SK-N-SH (cell line): Measurements from ENCODE around the gene MACROD1. TPM values are rescaled to one million over a fixed set of nuclear protein-coding genes. Genes with fewer than 3 reads are reported as not detected.

Experiments used
- CTCF ChIA-PET: fragments of 300-600, 350-600 bp; formaldehyde crosslinking; extraction: SDS; loops from one replicate; lab custom pipeline; 2021; lab: Yijun Ruan, JAX
- POLR2A ChIA-PET: fragments of 350-600 bp; sonication (Branson Sonifier 250); formaldehyde crosslinking; extraction: SDS; loops from one replicate; lab custom pipeline; 2020; ENCODE audit warnings: antibody characterized with exemption, inconsistent platforms; lab: Yijun Ruan, JAX
- DNase-seq: peaks from one replicate; pipeline ENCODE4 v3.0.0; 2012
- H2AFZ ChIP-seq: fragments of 200-600 bp; sonication (generic); 2 replicates; pipeline ENCODE4 v1.8.1; 2016; ENCODE audit warnings: antibody characterized with exemption, mild to moderate bottlenecking, low read depth
- H3F3A ChIP-seq: fragments of 200-600 bp; sonication (generic); replicated peaks from 2 replicates; pipeline ENCODE3; 2016; ENCODE audit warnings: antibody characterized with exemption, mild to moderate bottlenecking; ENCODE audit not compliant: insufficient read depth
- H3K27ac ChIP-seq, 2 experiments: fragments of 200-500 bp in 1 of 2; fragments of 200-600 bp in 1 of 2; sonication (Bioruptor generic) in 1 of 2; sonication (generic), shearing (Covaris generic) in 1 of 2; 2 replicates each; pipeline versions ENCODE4 v1.5.1 to v1.6.1; 2014 to 2016; ENCODE audit warnings: low read depth in 2 of 2, inconsistent platforms in 1 of 2, low read length in 1 of 2, mild to moderate bottlenecking in 1 of 2, mixed read lengths in 1 of 2
- H3K27me3 ChIP-seq: fragments of 200-600 bp; sonication (generic), shearing (Covaris generic); 2 replicates; pipeline ENCODE4 v1.6.1; 2016; ENCODE audit warnings: mixed run types; ENCODE audit not compliant: insufficient read depth
- H3K36me3 ChIP-seq, 2 experiments: fragments of 200-500 bp in 1 of 2; fragments of 200-600 bp in 1 of 2; sonication (Bioruptor generic) in 1 of 2; sonication (generic) in 1 of 2; replicated peaks in 1 of 2; 2 replicates each; pipeline versions ENCODE3 to v1.5.1; 2014 to 2016; ENCODE audit warnings: low read length in 1 of 2, mild to moderate bottlenecking in 1 of 2; ENCODE audit not compliant: insufficient read depth in 2 of 2, control insufficient read depth in 1 of 2
- H3K4me1 ChIP-seq, 2 experiments: fragments of 200-500 bp in 1 of 2; fragments of 200-600 bp in 1 of 2; sonication (Bioruptor generic) in 1 of 2; sonication (generic), shearing (Covaris generic) in 1 of 2; 2 replicates each; pipeline versions ENCODE4 v1.5.1 to v1.6.1; 2014 to 2016; ENCODE audit warnings: low read depth in 1 of 2, low read length in 1 of 2, mixed run types in 1 of 2; ENCODE audit not compliant: insufficient read depth in 2 of 2, control insufficient read depth in 1 of 2
- H3K4me2 ChIP-seq: fragments of 200-600 bp; sonication (generic), shearing (Covaris generic); 2 replicates; pipeline ENCODE4 v1.6.1; 2017; ENCODE audit warnings: mixed run types
- H3K4me3 ChIP-seq, 2 experiments: fragments of 200-500 bp in 1 of 2; fragments of 200-600 bp in 1 of 2; sonication (Bioruptor generic) in 1 of 2; sonication (generic), shearing (Covaris generic) in 1 of 2; 2 replicates each; pipeline versions ENCODE4 v1.5.1 to v1.8.1; 2014 to 2016; ENCODE audit warnings: low read depth in 2 of 2, inconsistent platforms in 1 of 2, low read length in 1 of 2, mild to moderate bottlenecking in 1 of 2, mixed read lengths in 1 of 2, moderate library complexity in 1 of 2
- H3K79me2 ChIP-seq: fragments of 200-600 bp; sonication (generic); 2 replicates; pipeline ENCODE4 v1.8.1; 2017; ENCODE audit warnings: mild to moderate bottlenecking; ENCODE audit not compliant: insufficient read depth
- H3K9ac ChIP-seq: fragments of 200-600 bp; sonication (generic); 2 replicates; pipeline ENCODE4 v1.6.1; 2017; ENCODE audit warnings: mixed run types
- H3K9me2 ChIP-seq: fragments of 200-600 bp; sonication (generic); 2 replicates; pipeline ENCODE4 v1.6.1; 2017; ENCODE audit warnings: mixed run types
- H3K9me3 ChIP-seq: fragments of 200-600 bp; sonication (generic); 2 replicates; pipeline ENCODE4 v1.6.1; 2017; ENCODE audit warnings: mixed run types, mild to moderate bottlenecking, moderate library complexity
- H4K20me1 ChIP-seq: fragments of 200-600 bp; sonication (generic); 2 replicates; pipeline ENCODE4 v1.6.1; 2017; ENCODE audit warnings: mild to moderate bottlenecking, mixed run types; ENCODE audit not compliant: insufficient read depth
- CHD2 ChIP-seq: fragments of 150-350 bp; IDR thresholded peaks from 2 replicates; pipeline ENCODE4 v1.6.1; 2018; ENCODE audit warnings: low read length; ENCODE audit not compliant: partially characterized antibody
- ELF1 ChIP-seq: IDR thresholded peaks from 2 replicates; pipeline ENCODE4 v1.4.0; 2012
- EP300 ChIP-seq, 2 experiments: IDR thresholded peaks; 2 replicates each; pipeline versions ENCODE4 v1.4.0 to v1.6.1; 2012; ENCODE audit warnings: borderline replicate concordance in 1 of 2, low read depth in 1 of 2, low read length in 1 of 2
- EZH2phosphoT487 ChIP-seq: fragments of 200-600 bp; sonication (generic); IDR thresholded peaks from 2 replicates; pipeline ENCODE4 v1.6.1; 2017; ENCODE audit warnings: low read depth, mixed run types, mild to moderate bottlenecking, antibody characterized with exemption, moderate library complexity, borderline replicate concordance
- FOSL2 ChIP-seq: IDR thresholded peaks from 2 replicates; pipeline ENCODE4 v1.4.0; 2012; ENCODE audit warnings: low read depth, mild to moderate bottlenecking, moderate library complexity, borderline replicate concordance
- FOXM1 ChIP-seq: IDR thresholded peaks from 2 replicates; pipeline ENCODE4 v1.4.0; 2012; ENCODE audit warnings: low read depth, mild to moderate bottlenecking
- GATA2 ChIP-seq: sonication (generic); formaldehyde crosslinking; IDR thresholded peaks from 2 replicates; pipeline ENCODE4 v1.5.0; 2020; ENCODE audit warnings: mild to moderate bottlenecking, missing genetic modification reagents
- JUND ChIP-seq: IDR thresholded peaks from 2 replicates; pipeline ENCODE4 v1.4.0; 2012
- MXI1 ChIP-seq: IDR thresholded peaks from 2 replicates; pipeline ENCODE4 v1.6.1; 2012; ENCODE audit warnings: mild to moderate bottlenecking, low read depth, low read length, improper control_type of control experiment
- NFIC ChIP-seq: IDR thresholded peaks from 2 replicates; pipeline ENCODE4 v1.4.0; 2012; ENCODE audit warnings: borderline replicate concordance
- NRF1 ChIP-seq: IDR thresholded peaks from 2 replicates; pipeline ENCODE4 v1.6.1; 2012; ENCODE audit warnings: low read depth, mild to moderate bottlenecking, low read length
- POLR2AphosphoS5 ChIP-seq: IDR thresholded peaks from 2 replicates; pipeline ENCODE4 v1.6.1; 2012; ENCODE audit warnings: low read depth, low read length
- RAD21 ChIP-seq: IDR thresholded peaks from 2 replicates; pipeline ENCODE4 v1.6.1; 2012; ENCODE audit warnings: mild to moderate bottlenecking, low read length
- RFX5 ChIP-seq: IDR thresholded peaks from 2 replicates; pipeline ENCODE4 v1.6.1; 2012; ENCODE audit warnings: mild to moderate bottlenecking, improper control_type of control experiment, low read length
- RXRA ChIP-seq: IDR thresholded peaks from 2 replicates; pipeline ENCODE4 v1.4.0; 2012; ENCODE audit warnings: low read depth, mild to moderate bottlenecking, borderline replicate concordance
- SIN3A ChIP-seq: IDR thresholded peaks from 2 replicates; pipeline ENCODE4 v1.6.1; 2012; ENCODE audit warnings: low read depth, mild to moderate bottlenecking, low read length, moderate library complexity, borderline replicate concordance
- SMC3 ChIP-seq: IDR thresholded peaks from 2 replicates; pipeline ENCODE4 v1.6.1; 2012; ENCODE audit warnings: low read depth, low read length, improper control_type of control experiment
- TAF1 ChIP-seq: IDR thresholded peaks from 2 replicates; pipeline ENCODE4 v1.6.1; 2012; ENCODE audit warnings: low read depth, mild to moderate bottlenecking, low read length, moderate library complexity, borderline replicate concordance
- TCF12 ChIP-seq: IDR thresholded peaks from 2 replicates; pipeline ENCODE4 v1.4.0; 2012
- WGBS: methylation state at CpG from one replicate; pipeline ENCODE4 v1.1.6; 2017; ENCODE audit warnings: low lambda C conversion rate; 5-methylcytosine and 5-hydroxymethylcytosine counted together
- polyA plus RNA-seq, 3 experiments: library from polyadenylated mRNA; depleted of rRNA; stranded (reverse); fragments of >200 nt; gene quantifications; 2 replicates each; pipeline ENCODE4 v1.2.3, GENCODE V29; 2012
- TF ChIP-seq, protein P1 (sequence below): fragments of 150-350 bp; IDR thresholded peaks from 2 replicates; pipeline ENCODE4 v1.6.1; 2016; ENCODE audit warnings: mild to moderate bottlenecking, low read depth, low read length
- TF ChIP-seq, protein P2 (sequence below): fragments of 200-600 bp; sonication (generic); IDR thresholded peaks from 2 replicates; pipeline ENCODE4 v1.6.1; 2017; ENCODE audit warnings: antibody characterized with exemption, mild to moderate bottlenecking, moderate library complexity
- TF ChIP-seq, protein P3 (sequence below): IDR thresholded peaks from 2 replicates; pipeline ENCODE4 v1.4.0; 2012; ENCODE audit warnings: low read depth, borderline replicate concordance
- TF ChIP-seq, protein P4 (sequence below): IDR thresholded peaks from 2 replicates; pipeline ENCODE4 v1.6.1; 2012; ENCODE audit warnings: mild to moderate bottlenecking, low read depth, low read length, moderate library complexity
- TF ChIP-seq, protein P5 (sequence below): IDR thresholded peaks from 2 replicates; pipeline ENCODE4; 2012

MACROD1 gene
- polyA plus RNA-seq, 1 of the 3 experiments (the other 2 are of a cell fraction) = 49.1 TPM

DNA sequence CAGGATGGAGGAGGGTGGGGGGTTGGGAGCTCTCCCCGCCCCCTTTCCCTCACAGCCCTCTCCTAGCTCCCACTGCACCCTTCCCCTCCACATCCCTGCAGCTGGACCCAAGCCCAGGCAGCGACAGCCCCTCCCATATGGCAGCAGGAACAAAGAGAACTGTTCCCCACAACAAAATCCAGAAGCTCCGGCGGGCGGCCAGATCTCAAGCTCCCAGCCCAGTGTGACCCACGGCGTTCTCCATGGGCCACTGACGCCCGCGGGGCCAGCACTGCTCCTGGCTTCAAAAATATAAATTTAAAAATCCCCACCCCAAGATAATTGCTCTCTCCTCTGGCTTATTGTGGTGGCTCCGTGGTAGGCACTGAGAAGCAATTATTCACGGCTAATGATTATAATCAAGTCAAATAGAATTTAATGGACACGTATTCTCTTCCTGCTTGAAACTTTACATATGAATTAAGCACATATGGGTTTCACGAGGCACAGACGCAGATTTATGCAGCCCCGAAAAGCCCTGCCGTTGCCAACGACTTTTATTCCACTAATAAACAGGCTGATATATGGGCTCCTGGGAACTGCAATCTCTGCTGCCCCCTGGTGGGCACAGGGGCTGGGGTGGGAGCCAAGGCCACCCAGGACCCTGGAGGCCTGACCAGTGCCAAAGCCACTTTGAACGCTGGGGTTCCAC is 17.5 kb downstream of the MACROD1 start:
- Histone ChIP-seq H2AFZ (no peak overlapping the region), H3K79me2 (peaks cover 3% of the 10 kb centered on the region; the same call in 1 of the 2 replicates), H3K4me1 (peaks cover 0 to 77% of the 10 kb centered on the region in 2 experiments; a peak in 2 of 4 replicates), H4K20me1 (no peaks in the 10 kb centered on the region), H3K9me2 (no peaks in the 10 kb centered on the region), H3F3A (peaks cover 3% of the 10 kb centered on the region), H3K4me3 (peak overlapping the region in 1 of 2 experiments; percentile 40; a peak in 1 of 4 replicates), H3K27me3 (no peaks in the 10 kb centered on the region), H3K9ac (no peak overlapping the region), H3K36me3 (no peaks in the 10 kb centered on the region), H3K9me3 (no peaks in the 10 kb centered on the region), H3K27ac (peak overlapping the region; percentile 34 to 91; a peak in 2 of 4 replicates), H3K4me2 (no peak overlapping the region)
- 35% methylated on average over 18 of the region's 19 CpGs for WGBS
- POLR2A ChIA-PET = interaction anchor here (0.6 to 1.5 kb wide), 18 partner anchors 10 to 239 kb away, joined by 3 to 18 read pairs (median 4); partner anchors contain the start of genes RCOR2 and STIP1
- DNase-seq = peak; percentile 90
- CTCF ChIA-PET = interaction anchor here (0.7 to 14.5 kb wide), 39 partner anchors 9 to 318 kb away, joined by 3 to 207 read pairs (median 4); partner anchors contain the start of genes FLRT1, MACROD1, MARK2 and RCOR2
- TF ChIP-seq TCF12 (no peak), RFX5 (peak; percentile 33; the same call in 1 of the 2 replicates), NRF1 (no peak), EZH2phosphoT487 (no peak), FOXM1 (no peak), TAF1 (no peak), SMC3 (peak; percentile 91), NFIC (0 out of 2 replicates have a peak, but pooled peaks have one; percentile 32), MXI1 (peak; percentile 91), POLR2AphosphoS5 (0 out of 2 replicates have a peak, but pooled peaks have one; percentile 10), GATA2 (CRISPR knock-in tag) (0 out of 2 replicates have a peak, but pooled peaks have one; percentile 9), ELF1 (no peak), JUND (no peak), EP300 (IDR thresholded peaks at IDR 0.05; ENCODE audit: borderline replicate concordance in 1 of 2, low read depth in 1 of 2, low read length in 1 of 2) (peak in 1 of 2 experiments; percentile 57; a peak in 2 of 4 replicates), SIN3A (no peak), RXRA (no peak), CHD2 (peak; percentile 94), RAD21 (peak; percentile 95), FOSL2 (no peak)
- TF ChIP-seq, protein P1, sequence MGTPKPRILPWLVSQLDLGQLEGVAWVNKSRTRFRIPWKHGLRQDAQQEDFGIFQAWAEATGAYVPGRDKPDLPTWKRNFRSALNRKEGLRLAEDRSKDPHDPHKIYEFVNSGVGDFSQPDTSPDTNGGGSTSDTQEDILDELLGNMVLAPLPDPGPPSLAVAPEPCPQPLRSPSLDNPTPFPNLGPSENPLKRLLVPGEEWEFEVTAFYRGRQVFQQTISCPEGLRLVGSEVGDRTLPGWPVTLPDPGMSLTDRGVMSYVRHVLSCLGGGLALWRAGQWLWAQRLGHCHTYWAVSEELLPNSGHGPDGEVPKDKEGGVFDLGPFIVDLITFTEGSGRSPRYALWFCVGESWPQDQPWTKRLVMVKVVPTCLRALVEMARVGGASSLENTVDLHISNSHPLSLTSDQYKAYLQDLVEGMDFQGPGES = no peak
- TF ChIP-seq, protein P2, sequence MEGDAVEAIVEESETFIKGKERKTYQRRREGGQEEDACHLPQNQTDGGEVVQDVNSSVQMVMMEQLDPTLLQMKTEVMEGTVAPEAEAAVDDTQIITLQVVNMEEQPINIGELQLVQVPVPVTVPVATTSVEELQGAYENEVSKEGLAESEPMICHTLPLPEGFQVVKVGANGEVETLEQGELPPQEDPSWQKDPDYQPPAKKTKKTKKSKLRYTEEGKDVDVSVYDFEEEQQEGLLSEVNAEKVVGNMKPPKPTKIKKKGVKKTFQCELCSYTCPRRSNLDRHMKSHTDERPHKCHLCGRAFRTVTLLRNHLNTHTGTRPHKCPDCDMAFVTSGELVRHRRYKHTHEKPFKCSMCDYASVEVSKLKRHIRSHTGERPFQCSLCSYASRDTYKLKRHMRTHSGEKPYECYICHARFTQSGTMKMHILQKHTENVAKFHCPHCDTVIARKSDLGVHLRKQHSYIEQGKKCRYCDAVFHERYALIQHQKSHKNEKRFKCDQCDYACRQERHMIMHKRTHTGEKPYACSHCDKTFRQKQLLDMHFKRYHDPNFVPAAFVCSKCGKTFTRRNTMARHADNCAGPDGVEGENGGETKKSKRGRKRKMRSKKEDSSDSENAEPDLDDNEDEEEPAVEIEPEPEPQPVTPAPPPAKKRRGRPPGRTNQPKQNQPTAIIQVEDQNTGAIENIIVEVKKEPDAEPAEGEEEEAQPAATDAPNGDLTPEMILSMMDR = peak; percentile 97
- TF ChIP-seq, protein P3, sequence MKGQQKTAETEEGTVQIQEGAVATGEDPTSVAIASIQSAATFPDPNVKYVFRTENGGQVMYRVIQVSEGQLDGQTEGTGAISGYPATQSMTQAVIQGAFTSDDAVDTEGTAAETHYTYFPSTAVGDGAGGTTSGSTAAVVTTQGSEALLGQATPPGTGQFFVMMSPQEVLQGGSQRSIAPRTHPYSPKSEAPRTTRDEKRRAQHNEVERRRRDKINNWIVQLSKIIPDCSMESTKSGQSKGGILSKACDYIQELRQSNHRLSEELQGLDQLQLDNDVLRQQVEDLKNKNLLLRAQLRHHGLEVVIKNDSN = no peak
- TF ChIP-seq, protein P4, sequence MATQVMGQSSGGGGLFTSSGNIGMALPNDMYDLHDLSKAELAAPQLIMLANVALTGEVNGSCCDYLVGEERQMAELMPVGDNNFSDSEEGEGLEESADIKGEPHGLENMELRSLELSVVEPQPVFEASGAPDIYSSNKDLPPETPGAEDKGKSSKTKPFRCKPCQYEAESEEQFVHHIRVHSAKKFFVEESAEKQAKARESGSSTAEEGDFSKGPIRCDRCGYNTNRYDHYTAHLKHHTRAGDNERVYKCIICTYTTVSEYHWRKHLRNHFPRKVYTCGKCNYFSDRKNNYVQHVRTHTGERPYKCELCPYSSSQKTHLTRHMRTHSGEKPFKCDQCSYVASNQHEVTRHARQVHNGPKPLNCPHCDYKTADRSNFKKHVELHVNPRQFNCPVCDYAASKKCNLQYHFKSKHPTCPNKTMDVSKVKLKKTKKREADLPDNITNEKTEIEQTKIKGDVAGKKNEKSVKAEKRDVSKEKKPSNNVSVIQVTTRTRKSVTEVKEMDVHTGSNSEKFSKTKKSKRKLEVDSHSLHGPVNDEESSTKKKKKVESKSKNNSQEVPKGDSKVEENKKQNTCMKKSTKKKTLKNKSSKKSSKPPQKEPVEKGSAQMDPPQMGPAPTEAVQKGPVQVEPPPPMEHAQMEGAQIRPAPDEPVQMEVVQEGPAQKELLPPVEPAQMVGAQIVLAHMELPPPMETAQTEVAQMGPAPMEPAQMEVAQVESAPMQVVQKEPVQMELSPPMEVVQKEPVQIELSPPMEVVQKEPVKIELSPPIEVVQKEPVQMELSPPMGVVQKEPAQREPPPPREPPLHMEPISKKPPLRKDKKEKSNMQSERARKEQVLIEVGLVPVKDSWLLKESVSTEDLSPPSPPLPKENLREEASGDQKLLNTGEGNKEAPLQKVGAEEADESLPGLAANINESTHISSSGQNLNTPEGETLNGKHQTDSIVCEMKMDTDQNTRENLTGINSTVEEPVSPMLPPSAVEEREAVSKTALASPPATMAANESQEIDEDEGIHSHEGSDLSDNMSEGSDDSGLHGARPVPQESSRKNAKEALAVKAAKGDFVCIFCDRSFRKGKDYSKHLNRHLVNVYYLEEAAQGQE = no peak
- TF ChIP-seq, protein P5, sequence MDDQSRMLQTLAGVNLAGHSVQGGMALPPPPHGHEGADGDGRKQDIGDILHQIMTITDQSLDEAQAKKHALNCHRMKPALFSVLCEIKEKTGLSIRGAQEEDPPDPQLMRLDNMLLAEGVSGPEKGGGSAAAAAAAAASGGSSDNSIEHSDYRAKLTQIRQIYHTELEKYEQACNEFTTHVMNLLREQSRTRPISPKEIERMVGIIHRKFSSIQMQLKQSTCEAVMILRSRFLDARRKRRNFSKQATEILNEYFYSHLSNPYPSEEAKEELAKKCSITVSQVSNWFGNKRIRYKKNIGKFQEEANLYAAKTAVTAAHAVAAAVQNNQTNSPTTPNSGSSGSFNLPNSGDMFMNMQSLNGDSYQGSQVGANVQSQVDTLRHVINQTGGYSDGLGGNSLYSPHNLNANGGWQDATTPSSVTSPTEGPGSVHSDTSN = no peak
